HG03103 (cell line): ENCODE results near the gene ZNF442.
"Not testable (repeated sequence)": the region's sequence is repeated elsewhere in the genome, so short reads cannot be mapped to it uniquely, and the experiment has no call there.

Experiments used
- ATAC-seq: cut with Tn5 transposase; IDR thresholded peaks from one replicate; pipeline ENCODE4 v1.9.1; 2021; ENCODE audit warnings: low read depth; ENCODE audit not compliant: unreplicated experiment

ZNF442 gene

GRCh38 chr19:12331211-12331941 is 34.1 kb downstream of the ZNF442 start:
- no peak for ATAC-seq

GRCh38 chr19:12330340-12330739 is 35.1 kb downstream of the ZNF442 start:
- no peak for ATAC-seq

GRCh38 chr19:12325690-12326089 is 39.8 kb downstream of the ZNF442 start:
- ATAC-seq = no peak

- ATAC-seq = no peak
These were observed 46.6 kb downstream of the ZNF442 start for GRCh38 chr19:12318782-12319413.

DNA sequence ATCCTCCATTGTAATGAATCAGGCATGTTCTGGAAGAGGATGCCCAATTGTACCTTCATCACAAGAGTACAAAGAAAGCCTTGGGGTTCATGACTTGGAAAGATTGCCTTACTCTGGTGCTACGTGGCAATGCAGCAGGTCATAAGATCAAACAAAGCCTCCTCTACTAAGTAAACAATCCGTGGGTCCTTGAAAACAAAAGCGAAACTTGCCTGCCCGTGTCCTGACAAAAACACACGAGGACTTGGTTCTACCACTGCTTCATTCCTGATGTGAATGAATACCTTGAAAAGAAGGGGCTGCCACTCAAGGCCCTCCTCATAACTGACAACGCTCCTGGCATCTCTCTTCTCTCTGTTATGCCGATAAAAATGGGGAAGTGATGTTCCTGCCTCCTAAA is 50.9 kb downstream of the ZNF442 start:
- ATAC-seq = no peak

GRCh38 chr19:12308891-12309290 is 56.6 kb downstream of the ZNF442 start:
- ATAC-seq = not testable (repeated sequence)
